Activated CD4-positive, CD25-positive, alpha-beta regulatory T cell treated with anti-CD3 and anti-CD28 coated beads, Interleukin-2, amount 50 U/mL, for 72 hours (primary cell): ENCODE results near the gene RCOR1.
A peak's percentile ranks its signal among the peaks of the same experiment; 100 is the strongest.
"Not testable (repeated sequence)": the region's sequence is repeated elsewhere in the genome, so short reads cannot be mapped to it uniquely, and the experiment has no call there.

Source experiments
- DNase-seq: peaks from one replicate; pipeline ENCODE4 v3.0.0; 2021

Gene RCOR1

GRCh38 chr14:102571478-102572042 is 20.9 kb upstream of the RCOR1 start:
- DNase-seq: no peak

- not testable (repeated sequence) for DNase-seq
Observed at GRCh38 chr14:102573161-102573560, 19.3 kb upstream of the RCOR1 start.

DNA sequence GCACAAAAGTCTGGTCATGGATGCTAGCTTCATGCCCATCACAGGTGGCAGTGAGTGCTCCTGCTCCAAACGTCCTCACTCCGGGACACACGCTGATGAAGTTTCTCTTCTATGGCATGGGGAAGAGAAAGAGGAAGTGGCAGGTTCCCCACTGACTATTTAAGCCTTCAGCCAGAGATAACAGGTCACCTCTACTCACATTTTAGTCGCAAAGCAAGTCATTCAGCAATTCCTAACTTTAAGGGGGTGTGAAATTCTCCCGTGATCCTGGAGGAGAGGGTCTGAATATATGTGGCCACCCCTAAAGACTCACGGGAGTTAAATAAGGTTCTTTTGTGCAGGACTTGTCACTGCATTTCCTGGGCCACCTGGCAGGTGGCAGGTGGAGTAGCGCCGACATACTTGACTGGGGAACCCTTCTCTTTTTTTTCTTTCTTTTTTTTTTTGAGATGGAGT is 18.8 kb upstream of the RCOR1 start:
- no peak for DNase-seq

GRCh38 chr14:102574281-102575159 is 17.9 kb upstream of the RCOR1 start:
- no peak for DNase-seq

- DNase-seq: no peak
Observed at GRCh38 chr14:102575160-102575845, 17.1 kb upstream of the RCOR1 start.

- DNase-seq: not testable (repeated sequence)
Observed at GRCh38 chr14:102575846-102576428, 16.5 kb upstream of the RCOR1 start.

- DNase-seq: no peak
Observed at GRCh38 chr14:102578821-102579220, 13.6 kb upstream of the RCOR1 start.

GRCh38 chr14:102579696-102580549 is 12.5 kb upstream of the RCOR1 start:
- DNase-seq: no peak

- no peak for DNase-seq
Observed at GRCh38 chr14:102580550-102581110, 11.8 kb upstream of the RCOR1 start.

- DNase-seq: no peak
Observed at GRCh38 chr14:102581193-102581592, 11.3 kb upstream of the RCOR1 start.

DNA sequence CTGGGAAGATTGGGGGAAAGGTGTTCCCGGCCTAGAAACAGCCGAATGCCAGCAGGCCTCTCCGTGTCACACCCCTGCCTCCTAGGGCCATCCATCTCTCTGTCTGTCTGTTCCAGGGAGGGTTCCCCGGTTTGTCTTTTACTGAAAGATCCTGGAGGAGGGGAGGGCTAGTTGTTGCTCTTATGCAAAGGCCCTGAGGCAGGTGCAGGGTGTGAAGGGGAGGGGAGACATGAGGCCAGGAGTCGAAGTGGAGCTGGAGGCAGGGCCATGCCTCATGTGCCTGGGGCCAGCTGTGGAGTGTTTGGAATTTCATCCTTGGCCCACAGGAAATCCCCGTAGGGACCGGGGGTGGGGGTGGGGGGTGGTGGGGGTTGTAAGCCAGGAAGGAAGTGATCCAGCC is 8.7 kb upstream of the RCOR1 start:
- no peak for DNase-seq

DNA sequence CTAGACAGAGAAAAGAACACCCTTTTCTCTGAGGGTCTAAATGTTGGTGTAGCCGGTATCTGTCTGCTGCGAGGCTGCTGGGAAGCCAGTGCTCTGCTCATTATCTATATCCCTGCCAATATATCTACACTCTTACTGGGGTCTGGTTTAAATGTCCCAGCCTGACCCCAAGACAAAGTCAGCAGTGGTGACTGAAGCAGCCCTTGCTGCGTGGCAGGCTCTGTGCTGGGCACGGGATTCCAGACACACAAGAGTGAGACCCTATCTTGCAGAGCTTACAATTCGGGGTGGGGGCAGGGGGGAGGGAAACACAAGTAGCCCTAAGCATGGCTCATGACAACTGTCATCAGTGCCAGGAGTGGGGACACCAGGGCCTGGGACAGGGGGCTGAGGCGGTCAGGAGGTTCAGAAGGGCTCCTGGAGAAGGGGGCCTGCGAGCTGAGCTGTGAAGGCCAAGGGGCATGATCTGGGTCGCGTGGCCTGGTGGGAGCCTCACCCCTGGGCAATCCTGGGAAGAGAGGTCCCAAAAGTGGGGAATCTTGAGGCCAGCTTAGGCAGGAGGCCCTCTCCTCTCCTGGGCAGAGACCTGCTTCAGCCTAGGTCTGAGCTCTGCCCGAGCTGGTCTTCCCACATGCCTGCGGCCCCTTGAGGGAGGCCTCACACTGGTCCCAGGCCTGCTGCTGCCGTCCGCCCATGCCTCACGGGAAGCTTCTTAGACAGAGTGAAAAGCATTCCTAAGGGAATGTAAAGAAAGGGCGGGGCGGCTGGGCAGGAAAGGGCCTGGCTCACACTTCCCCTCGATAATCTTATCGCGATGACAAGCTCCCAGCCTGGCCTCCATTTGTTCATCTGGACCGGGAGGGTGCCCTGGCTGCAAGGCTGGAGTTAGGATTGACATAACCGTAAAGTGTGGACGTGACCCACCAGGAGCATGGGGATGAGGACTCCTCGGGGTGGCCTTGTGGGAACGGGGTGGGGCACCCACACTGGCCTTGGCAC is 7.3 kb upstream of the RCOR1 start:
- no peak for DNase-seq

DNA sequence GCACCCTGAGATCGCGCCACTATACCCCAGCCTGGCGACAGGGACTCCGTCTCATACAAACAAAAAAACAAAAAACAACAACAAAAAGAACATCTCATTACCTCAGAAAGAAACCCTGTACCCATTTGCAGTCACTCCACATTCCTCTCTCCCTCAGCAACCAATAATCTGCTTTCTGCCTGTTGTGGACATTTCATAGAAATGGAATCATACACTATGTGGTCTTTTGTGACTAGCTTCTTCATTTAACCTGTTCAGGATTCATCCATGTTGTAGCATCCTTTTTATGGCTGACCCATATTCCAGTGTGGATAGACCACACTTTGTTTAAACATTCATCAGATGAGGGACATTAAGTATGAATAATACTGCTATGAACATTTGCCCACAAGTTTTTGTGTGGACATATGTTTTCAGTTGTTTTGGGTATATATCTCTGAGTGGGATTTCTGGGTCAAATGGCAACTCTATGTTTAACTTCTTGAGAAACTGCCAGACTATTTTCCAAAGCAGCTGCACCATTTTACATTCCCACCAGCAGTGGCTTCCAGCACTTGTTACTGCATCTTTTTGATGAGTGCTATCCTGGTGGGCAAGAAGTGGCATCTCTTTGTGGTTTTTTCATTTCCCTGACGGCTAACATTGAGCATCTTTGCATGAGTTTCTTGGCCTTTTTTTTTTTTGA is 5.9 kb upstream of the RCOR1 start:
- DNase-seq: no peak

DNA sequence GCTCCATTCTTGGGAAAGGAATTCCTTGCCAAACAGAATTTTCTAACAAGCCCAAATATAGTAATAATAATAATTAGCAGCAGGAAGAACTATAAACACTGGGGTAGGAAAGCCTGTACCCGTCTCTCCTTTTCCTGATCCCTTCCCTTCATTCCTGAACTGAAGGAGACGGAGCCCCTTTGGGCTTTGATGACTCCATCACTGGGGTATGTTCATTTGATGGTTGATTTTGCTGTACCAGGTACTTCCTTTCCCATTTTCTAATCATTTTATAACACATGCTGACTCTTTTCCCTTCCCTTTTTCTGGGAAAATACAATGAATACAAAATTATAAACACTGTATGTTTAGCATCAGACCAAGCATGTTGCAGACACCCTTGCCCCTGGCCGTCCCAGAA is 3.6 kb upstream of the RCOR1 start:
- DNase-seq: no peak

- DNase-seq: no peak
Observed at GRCh38 chr14:102589761-102590290, 2.6 kb upstream of the RCOR1 start.

DNA sequence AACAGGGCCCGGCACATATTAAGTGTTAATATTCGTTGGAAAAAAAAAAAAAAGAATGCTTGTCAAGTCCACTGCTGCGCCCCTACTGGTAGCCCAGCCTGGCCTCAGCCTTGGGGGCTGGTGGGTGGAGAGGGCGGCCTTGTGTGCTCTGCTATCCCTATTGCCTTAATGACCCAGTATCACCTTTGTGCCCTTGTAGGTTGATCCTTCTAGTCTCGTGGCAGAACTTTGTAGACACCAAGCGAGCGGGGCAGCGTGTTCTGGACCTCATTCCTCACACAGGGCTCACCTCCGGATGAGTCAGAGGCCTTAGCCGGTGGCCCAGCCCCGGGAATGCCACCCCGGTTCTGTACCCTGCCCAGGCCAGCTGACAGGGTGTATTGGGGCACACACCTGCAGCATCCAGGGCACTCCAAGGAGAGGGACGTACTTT is 1.8 kb upstream of the RCOR1 start:
- peak; percentile 35 for DNase-seq

DNA sequence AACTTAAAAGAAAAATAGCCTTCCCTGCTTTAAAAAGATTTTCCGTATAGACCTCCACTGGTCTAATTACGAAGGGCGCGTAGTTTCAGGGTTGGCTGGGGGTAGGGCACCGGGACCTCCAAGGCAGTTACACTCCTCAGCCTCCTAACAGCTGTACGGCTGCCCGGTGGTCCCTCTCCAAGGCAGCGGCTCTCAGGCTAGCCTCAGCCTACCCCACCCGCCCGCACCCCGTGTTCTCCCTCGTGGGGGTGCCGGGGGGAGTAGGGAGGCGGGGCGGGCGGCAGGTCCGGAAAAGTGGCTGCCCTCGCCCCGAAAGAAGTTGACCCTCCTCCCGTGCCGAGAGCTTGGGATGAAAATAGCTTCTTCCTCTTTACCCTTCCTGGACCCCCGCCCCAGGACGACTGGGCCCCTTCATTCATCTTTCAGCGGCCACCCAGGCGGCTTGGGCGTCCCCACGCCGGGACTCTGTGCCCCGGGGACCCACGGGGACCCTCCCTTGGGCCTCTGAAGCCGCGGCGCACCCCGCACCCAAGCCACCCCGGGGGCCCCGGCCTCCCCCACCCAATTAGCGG is 991 bp upstream of the RCOR1 start:
- no peak for DNase-seq

- no peak for DNase-seq
Observed at GRCh38 chr14:102592763-102593060, 263 bp downstream of the RCOR1 start.

GRCh38 chr14:102593061-102593824 is 794 bp downstream of the RCOR1 start:
- peak; percentile 65 for DNase-seq
